Measurements from ENCODE around the gene CDK5. TPM values are rescaled to one million over a fixed set of nuclear protein-coding genes. Genes with fewer than 3 reads are reported as not detected.

Gene CDK5
- polyA plus RNA-seq, 1 donor (not counting 4 experiments of a cell fraction or from before 2014, with no cell fraction given): 19.3 TPM

- FAIRE-seq: no peak
- Histone ChIP-seq H3K36me3 (ENCODE audit: control insufficient read depth in 2 of 2, extremely low read depth in 1 of 2, insufficient read depth in 2 of 2, low read length in 2 of 2) (no peaks in the 10 kb centered on the region), H3K27ac (ENCODE audit: control insufficient read depth, insufficient read depth, low read length) (no peak overlapping the region), H3K4me3 (ENCODE audit: control insufficient read depth in 2 of 3, extremely low read depth in 1 of 3, insufficient read depth in 2 of 3, low read depth in 1 of 3, low read length in 3 of 3) (peak overlapping the region in 1 of 3 experiments; percentile 59), H3K4me1 (ENCODE audit: control insufficient read depth, extremely low read depth, insufficient read depth, low read length) (peaks cover 7% of the 10 kb centered on the region), H3K79me2 (ENCODE audit: control insufficient read depth, insufficient read depth, low read length) (no peaks in the 10 kb centered on the region), H4K20me1 (ENCODE audit: control insufficient read depth, extremely low read depth, insufficient read depth, low read length) (no peaks in the 10 kb centered on the region), H2AFZ (ENCODE audit: control insufficient read depth, low read length) (peak overlapping the region; percentile 53), H3K9ac (ENCODE audit: control insufficient read depth, extremely low read depth, insufficient read depth, low read length) (no peak overlapping the region), H3K4me2 (ENCODE audit: control insufficient read depth, extremely low read depth, insufficient read depth, low read depth, low read length) (peak overlapping the region; percentile 60), H3K9me3 (ENCODE audit: control insufficient read depth, low read depth, low read length) (no peaks in the 10 kb centered on the region), H3K27me3 (ENCODE audit: control insufficient read depth, extremely low read depth, insufficient read depth, low read length) (peaks cover 32% of the 10 kb centered on the region), H3K9me1 (ENCODE audit: control insufficient read depth, extremely low read depth, insufficient read depth, low read length) (no peaks in the 10 kb centered on the region)
- dilution Hi-C loops (cut with MboI; ENCODE audit: extremely low pct_ligation_motif_present, low sequenced_read_pairs): no loop called here
- TF ChIP-seq EZH2 (IDR thresholded peaks at IDR 0.05; ENCODE audit: low read length): no peak
- TF ChIP-seq, protein P1, sequence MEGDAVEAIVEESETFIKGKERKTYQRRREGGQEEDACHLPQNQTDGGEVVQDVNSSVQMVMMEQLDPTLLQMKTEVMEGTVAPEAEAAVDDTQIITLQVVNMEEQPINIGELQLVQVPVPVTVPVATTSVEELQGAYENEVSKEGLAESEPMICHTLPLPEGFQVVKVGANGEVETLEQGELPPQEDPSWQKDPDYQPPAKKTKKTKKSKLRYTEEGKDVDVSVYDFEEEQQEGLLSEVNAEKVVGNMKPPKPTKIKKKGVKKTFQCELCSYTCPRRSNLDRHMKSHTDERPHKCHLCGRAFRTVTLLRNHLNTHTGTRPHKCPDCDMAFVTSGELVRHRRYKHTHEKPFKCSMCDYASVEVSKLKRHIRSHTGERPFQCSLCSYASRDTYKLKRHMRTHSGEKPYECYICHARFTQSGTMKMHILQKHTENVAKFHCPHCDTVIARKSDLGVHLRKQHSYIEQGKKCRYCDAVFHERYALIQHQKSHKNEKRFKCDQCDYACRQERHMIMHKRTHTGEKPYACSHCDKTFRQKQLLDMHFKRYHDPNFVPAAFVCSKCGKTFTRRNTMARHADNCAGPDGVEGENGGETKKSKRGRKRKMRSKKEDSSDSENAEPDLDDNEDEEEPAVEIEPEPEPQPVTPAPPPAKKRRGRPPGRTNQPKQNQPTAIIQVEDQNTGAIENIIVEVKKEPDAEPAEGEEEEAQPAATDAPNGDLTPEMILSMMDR (optimal IDR thresholded peaks at IDR 0.05 in 1 of 3, IDR thresholded peaks at IDR 0.05 in 1 of 3, conservative IDR thresholded peaks at IDR 0.05 in 1 of 3; ENCODE audit: extremely low read depth in 1 of 3, insufficient read depth in 2 of 3, low read length in 3 of 3): no peak
- DNase-seq (ENCODE audit: low read depth, low spot score): no peak
These were observed 49.6 kb downstream of the CDK5 start for GRCh38 chr7:151008143-151008510.

- H3K4me1 ChIP-seq (ENCODE audit: control insufficient read depth, extremely low read depth, insufficient read depth, low read length): peaks cover 4% of the 10 kb centered on the region
- H3K4me3 ChIP-seq (ENCODE audit: control insufficient read depth in 2 of 3, extremely low read depth in 1 of 3, insufficient read depth in 2 of 3, low read depth in 1 of 3, low read length in 3 of 3): no peak overlapping the region
- H3K27me3 ChIP-seq (ENCODE audit: control insufficient read depth, extremely low read depth, insufficient read depth, low read length): peaks cover 25% of the 10 kb centered on the region
- H3K9me3 ChIP-seq (ENCODE audit: control insufficient read depth, low read depth, low read length): no peaks in the 10 kb centered on the region
- dilution Hi-C loops (cut with MboI; ENCODE audit: extremely low pct_ligation_motif_present, low sequenced_read_pairs): no loop called here
- TF ChIP-seq, protein P1 (optimal IDR thresholded peaks at IDR 0.05 in 1 of 3, IDR thresholded peaks at IDR 0.05 in 1 of 3, conservative IDR thresholded peaks at IDR 0.05 in 1 of 3; ENCODE audit: extremely low read depth in 1 of 3, insufficient read depth in 2 of 3, low read length in 3 of 3): no peak
- no peak for TF ChIP-seq EZH2 (IDR thresholded peaks at IDR 0.05; ENCODE audit: low read length)
- no peak for DNase-seq (ENCODE audit: low read depth, low spot score)
- H3K9ac ChIP-seq (ENCODE audit: control insufficient read depth, extremely low read depth, insufficient read depth, low read length): no peak overlapping the region
- H3K4me2 ChIP-seq (ENCODE audit: control insufficient read depth, extremely low read depth, insufficient read depth, low read depth, low read length): no peak overlapping the region
- H2AFZ ChIP-seq (ENCODE audit: control insufficient read depth, low read length): no peak overlapping the region
- no peak overlapping the region for H3K27ac ChIP-seq (ENCODE audit: control insufficient read depth, insufficient read depth, low read length)
- H3K36me3 ChIP-seq (ENCODE audit: control insufficient read depth in 2 of 2, extremely low read depth in 1 of 2, insufficient read depth in 2 of 2, low read length in 2 of 2): no peaks in the 10 kb centered on the region
- no peaks in the 10 kb centered on the region for H3K79me2 ChIP-seq (ENCODE audit: control insufficient read depth, insufficient read depth, low read length)
- no peaks in the 10 kb centered on the region for H3K9me1 ChIP-seq (ENCODE audit: control insufficient read depth, extremely low read depth, insufficient read depth, low read length)
- no peak for FAIRE-seq
- H4K20me1 ChIP-seq (ENCODE audit: control insufficient read depth, extremely low read depth, insufficient read depth, low read length): no peaks in the 10 kb centered on the region
These were observed 50.2 kb downstream of the CDK5 start for GRCh38 chr7:151007469-151007898.

Data from keratinocyte (primary cell).